ENCODE results near the gene PCNT.

Gene PCNT

GRCh38 chr21:46323710-46324389 lies at the start of gene PCNT, which contains the start of gene C21orf58:
PCNT (plus strand) TSS chr21:46324156; CDS start chr21:46324229, 73 bp downstream.
C21orf58 (minus strand) TSS chr21:46323870; CDS start chr21:46322738, 1,132 bp downstream.
- peak; percentile 88 for DNase-seq

- DNase-seq: no peak
Measured at GRCh38 chr21:46274797-46275390, 49.1 kb upstream of the PCNT start.

GRCh38 chr21:46284077-46284644 lies 39.8 kb upstream of the PCNT start:
- no peak for DNase-seq

- no peak for DNase-seq
Measured at GRCh38 chr21:46284733-46285132, 39.2 kb upstream of the PCNT start.

- DNase-seq: no peak
Measured at GRCh38 chr21:46285206-46285661, 38.7 kb upstream of the PCNT start, which contains the start of gene MCM3AP. MCM3AP (minus strand) TSS chr21:46285611; CDS start chr21:46285286, 325 bp downstream.

DNA sequence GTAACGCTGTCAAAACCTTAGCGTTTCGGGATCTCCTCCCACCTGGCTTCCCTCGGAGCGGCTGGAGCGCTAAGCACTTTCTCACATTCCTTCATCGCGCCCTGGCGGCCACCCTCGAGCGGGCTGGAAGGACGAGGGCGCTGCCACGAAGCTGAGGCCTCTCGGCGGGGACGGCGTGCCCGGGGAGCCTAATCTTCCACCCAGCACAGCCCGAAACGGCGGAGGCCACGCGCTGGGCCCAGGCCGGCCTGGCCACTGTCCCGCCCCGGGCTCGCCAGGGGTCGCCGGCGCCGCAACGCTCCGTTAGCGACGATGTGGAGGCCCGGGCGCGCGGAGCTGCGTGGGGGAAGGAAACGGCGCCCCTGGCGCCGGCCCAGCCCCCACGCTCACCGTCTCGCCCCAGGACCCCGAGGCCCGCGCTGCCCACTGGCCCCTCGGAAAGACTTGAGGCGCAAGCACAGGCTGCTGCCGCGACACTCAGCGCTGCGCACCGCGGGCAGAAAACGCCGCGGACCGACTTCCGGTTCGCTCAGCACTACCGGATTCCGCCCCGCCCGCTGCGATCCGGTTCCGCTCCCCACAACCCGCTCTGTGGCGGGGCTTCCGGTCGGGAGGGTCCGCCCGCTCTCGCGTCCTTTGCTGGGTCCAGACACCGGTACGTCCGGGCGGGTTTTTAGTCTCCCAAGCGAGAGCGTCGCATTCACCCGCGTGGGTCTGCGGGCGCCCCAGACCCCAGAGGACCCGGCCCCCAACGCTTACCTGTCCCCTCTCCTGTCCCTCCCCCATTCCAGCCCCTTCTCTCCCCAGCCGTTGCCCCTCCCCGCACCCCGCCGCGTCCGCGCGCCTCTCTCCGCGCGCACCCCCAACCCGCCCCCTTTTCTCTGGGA lies 38.0 kb upstream of the PCNT start, which contains the start of gene YBEY:
Gene YBEY (plus strand): TSS at position 582 of the 887 bp plus-strand sequence. CDS start 572 bp downstream, outside the sequence.
- peak; percentile 80 for DNase-seq

- DNase-seq: no peak
Measured at GRCh38 chr21:46286648-46287002, 37.3 kb upstream of the PCNT start.

GRCh38 chr21:46287541-46287940 lies 36.4 kb upstream of the PCNT start:
- no peak for DNase-seq

GRCh38 chr21:46289655-46290179 lies 34.2 kb upstream of the PCNT start:
- DNase-seq: no peak

GRCh38 chr21:46291561-46291960 lies 32.4 kb upstream of the PCNT start:
- no peak for DNase-seq

- no peak for DNase-seq
Measured at GRCh38 chr21:46294647-46295176, 29.2 kb upstream of the PCNT start.

- DNase-seq: no peak
Measured at GRCh38 chr21:46295177-46295770, 28.7 kb upstream of the PCNT start.

DNA sequence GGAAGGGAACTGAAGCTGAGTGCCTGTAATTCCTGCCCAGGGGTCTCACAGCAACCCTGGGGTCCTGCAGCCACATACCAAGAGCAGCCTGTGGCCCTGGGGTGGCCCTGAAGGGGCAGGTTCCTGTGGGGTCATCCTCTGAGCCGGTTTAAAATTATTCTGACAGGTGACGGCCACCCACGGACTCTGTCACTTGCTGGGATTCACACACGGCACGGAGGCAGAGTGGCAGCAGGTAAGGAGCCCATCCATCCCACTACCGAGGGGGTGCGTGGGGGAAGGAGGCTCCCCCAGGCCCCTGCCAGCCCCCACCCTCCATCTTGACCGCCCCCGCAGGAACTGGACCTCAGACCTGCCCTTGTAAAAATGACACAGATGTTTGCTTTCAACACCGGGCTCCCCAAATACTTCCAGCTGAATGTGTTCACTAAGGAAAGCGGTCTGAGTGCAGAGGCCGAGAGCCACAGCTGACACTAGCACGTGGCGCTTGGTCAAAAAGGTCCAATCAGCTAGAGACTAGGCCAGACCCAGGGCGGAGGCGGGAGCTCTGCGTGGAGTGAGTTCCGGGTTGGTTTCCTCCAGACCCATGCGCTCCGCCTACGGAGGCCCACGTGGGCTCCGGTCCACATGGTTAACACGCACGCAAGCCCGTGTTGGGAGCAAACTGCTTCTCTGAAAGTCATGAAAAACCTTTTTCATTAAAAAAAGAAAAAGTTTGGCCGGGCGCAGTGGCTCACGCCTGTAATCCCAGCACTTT lies 27.8 kb upstream of the PCNT start:
- DNase-seq: no peak

GRCh38 chr21:46297338-46298271 lies 26.4 kb upstream of the PCNT start:
- DNase-seq: peak; percentile 32

GRCh38 chr21:46299167-46299566 lies 24.8 kb upstream of the PCNT start:
- DNase-seq: no peak

GRCh38 chr21:46301759-46302158 lies 22.2 kb upstream of the PCNT start:
- no peak for DNase-seq

DNA sequence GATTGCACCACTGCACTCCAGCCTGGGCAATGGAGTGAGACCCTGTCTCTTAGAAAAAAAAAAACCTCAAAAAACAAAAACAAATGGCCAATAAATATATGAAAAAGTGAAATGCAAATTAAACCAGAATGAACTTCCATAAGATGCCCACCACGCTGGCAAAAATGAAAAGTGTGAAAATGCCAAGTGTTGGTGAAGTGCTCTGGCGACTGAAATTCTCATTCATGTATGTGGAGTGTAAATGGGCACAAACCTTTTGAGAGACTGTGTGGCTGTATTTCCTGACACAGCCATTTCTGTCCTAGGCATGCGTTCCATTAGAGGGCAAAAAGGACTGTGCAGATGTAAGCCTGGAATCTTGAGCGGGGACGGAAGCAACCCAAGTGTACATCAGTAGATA lies 19.5 kb upstream of the PCNT start:
- DNase-seq: no peak

GRCh38 chr21:46304955-46305354 lies 19.0 kb upstream of the PCNT start:
- DNase-seq: no peak

DNA sequence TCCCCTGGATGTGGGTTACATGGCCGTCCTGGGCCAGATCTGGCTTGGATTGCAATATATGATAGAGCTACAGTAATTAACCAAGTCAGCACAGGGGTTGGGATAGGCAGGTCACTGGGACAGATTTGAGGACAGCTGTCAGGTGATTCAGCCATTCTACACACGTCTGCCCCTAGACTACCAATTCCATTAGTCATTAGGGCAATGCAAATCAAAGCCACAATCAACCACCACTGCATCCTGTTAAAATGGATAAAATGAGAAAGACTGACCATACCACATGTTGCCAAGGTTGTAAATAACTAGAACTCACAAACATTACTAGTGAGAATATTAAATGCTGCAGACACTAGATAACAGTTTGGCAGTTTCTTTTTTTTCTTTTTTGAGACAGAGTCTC lies 16.3 kb upstream of the PCNT start:
- no peak for DNase-seq

GRCh38 chr21:46308431-46308830 lies 15.5 kb upstream of the PCNT start:
- no peak for DNase-seq

All from DMS79 treated with DMSO at 0.1 percent for 48 hours (cell line).